PC-9 (cell line): ENCODE results near the gene PLEKHG1. TPM values are rescaled to one million over a fixed set of nuclear protein-coding genes. Genes with fewer than 3 reads are reported as not detected.

Experiments used
- BruUV-seq: library from RNA; stranded (reverse); fragments of 400-500 nt; replicated peaks from 2 replicates; lab custom pipeline; 2021; lab: Mats Ljungman, UMichigan
- CTCF ChIA-PET: fragments of 300-600 bp; sonication (Branson Sonifier 250); formaldehyde crosslinking; loops from one replicate; lab custom pipeline; 2022; ENCODE audit warnings: antibody characterized with exemption; lab: Charles Lee
- POLR2A ChIA-PET: fragments of 300-600 bp; sonication (Branson Sonifier 250); formaldehyde crosslinking; loops from one replicate; lab custom pipeline; 2022; ENCODE audit warnings: antibody characterized with exemption; ENCODE audit not compliant: unreplicated experiment; lab: Charles Lee
- DNase-seq, 2 experiments: peaks; one replicate each; pipeline versions ENCODE4 v3.0.0 to v3.0.0-alpha.2; 2015 to 2022; ENCODE audit warnings: mixed read lengths in 1 of 2
- H2AFZ ChIP-seq: fragments of 200-600 bp; sonication (generic); 2 replicates; pipeline ENCODE4 v1.8.1; 2017; ENCODE audit warnings: antibody characterized with exemption
- H3F3A ChIP-seq: fragments of 200-600 bp; sonication (generic); 2 replicates; pipeline ENCODE4 v1.8.1; 2017; ENCODE audit warnings: antibody characterized with exemption, mild to moderate bottlenecking, low read depth; ENCODE audit not compliant: insufficient read depth
- H3K27ac ChIP-seq: fragments of 200-600 bp; sonication (generic); 2 replicates; pipeline ENCODE4 v1.6.1; 2016; ENCODE audit warnings: mixed run types
- H3K27me3 ChIP-seq: fragments of 200-600 bp; sonication (generic); 2 replicates; pipeline ENCODE4 v1.6.1; 2016; ENCODE audit warnings: low read depth, mixed run types; ENCODE audit not compliant: insufficient read depth
- H3K36me3 ChIP-seq: fragments of 200-600 bp; sonication (generic); 2 replicates; pipeline ENCODE4 v1.6.1; 2016; ENCODE audit warnings: low read depth, mixed run types
- H3K4me1 ChIP-seq: fragments of 200-600 bp; sonication (generic); replicated peaks from 2 replicates; pipeline ENCODE4 v1.6.1; 2016; ENCODE audit warnings: mixed run types; ENCODE audit not compliant: insufficient read depth
- H3K4me2 ChIP-seq: fragments of 200-600 bp; sonication (generic); 2 replicates; pipeline ENCODE4 v1.6.1; 2017; ENCODE audit warnings: mixed run types
- H3K4me3 ChIP-seq: fragments of 200-600 bp; sonication (generic); 2 replicates; pipeline ENCODE4 v1.6.1; 2016; ENCODE audit warnings: mixed run types
- H3K79me2 ChIP-seq: fragments of 200-600 bp; sonication (generic); 2 replicates; pipeline ENCODE4 v1.6.1; 2017; ENCODE audit warnings: low read depth, mixed run types
- H3K9me2 ChIP-seq: fragments of 200-600 bp; sonication (generic); 2 replicates; pipeline ENCODE4 v1.8.1; 2017; ENCODE audit warnings: mild to moderate bottlenecking; ENCODE audit not compliant: insufficient read depth
- H3K9me3 ChIP-seq: fragments of 200-600 bp; sonication (generic); 2 replicates; pipeline ENCODE4 v1.8.1; 2016; ENCODE audit warnings: low read depth; ENCODE audit not compliant: insufficient read depth
- H4K20me1 ChIP-seq: fragments of 200-600 bp; sonication (generic); 2 replicates; pipeline ENCODE4 v1.8.1; 2017; ENCODE audit not compliant: insufficient read depth
- EZH2 ChIP-seq: fragments of 200-600 bp; sonication (generic); IDR thresholded peaks from 2 replicates; pipeline ENCODE4 v1.8.0; 2017; ENCODE audit warnings: antibody characterized with exemption, low read depth
- intact Hi-C: fragments of 100-400 bp; cut with micrococcal nuclease; formaldehyde crosslinking; loops from one replicate; pipeline ENCODE4 v1.10.0; 2022; ENCODE audit not compliant: unreplicated experiment
- total RNA-seq: library from RNA; stranded (reverse); gene quantifications from 2 replicates; pipeline ENCODE4 v1.2.3, GENCODE V29; 2021
- TF ChIP-seq, protein P1 (sequence below): fragments of 200-600 bp; sonication (generic); conservative IDR thresholded peaks from 2 replicates; pipeline ENCODE4 v1.6.1; 2017; ENCODE audit warnings: mixed run types, antibody characterized with exemption, mild to moderate bottlenecking, moderate library complexity

Gene PLEKHG1
- total RNA-seq, 1 experiment from 2014 or later, result 8.9 TPM

DNA sequence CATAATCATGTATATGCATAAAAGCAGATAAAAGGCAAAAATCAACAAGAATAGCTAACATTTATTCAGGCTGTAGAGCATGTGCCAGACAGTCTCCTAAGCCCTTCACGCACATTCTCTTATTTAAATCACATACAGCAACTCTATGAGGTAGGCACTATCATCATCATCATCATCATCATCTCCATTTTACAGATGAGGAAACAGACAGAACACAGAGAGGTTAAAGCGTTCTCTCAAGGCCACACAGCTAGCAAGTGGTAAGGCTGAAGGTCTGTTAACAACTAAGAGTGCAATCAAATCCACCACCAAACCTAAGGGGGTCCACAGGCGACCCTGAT is 857 bp upstream of the PLEKHG1 start:
- Histone ChIP-seq H2AFZ (no peak overlapping the region), H3K4me2 (no peak overlapping the region; the same call in 1 of the 2 replicates), H3K9me3 (no peaks in the 10 kb centered on the region), H3K79me2 (peaks cover 21% of the 10 kb centered on the region), H3K4me3 (no peak overlapping the region), H3K27ac (no peak overlapping the region), H3K4me1 (peaks cover 8% of the 10 kb centered on the region), H4K20me1 (no peaks in the 10 kb centered on the region), H3F3A (peaks cover 13% of the 10 kb centered on the region; the same call in 1 of the 2 replicates), H3K27me3 (no peaks in the 10 kb centered on the region), H3K36me3 (no peaks in the 10 kb centered on the region), H3K9me2 (no peaks in the 10 kb centered on the region)
- ChIA-PET CTCF (interaction anchor here (2.3 kb wide), 1 partner anchor 181 kb away, joined by 9 read pairs; no protein-coding TSS in a partner anchor), POLR2A (interaction anchor here (0.5 kb wide), 1 partner anchor 108 kb away, joined by 3 read pairs; no protein-coding TSS in a partner anchor)
- intact Hi-C loops, result loop anchor here (10.0 kb wide), 1 partner anchor 104 kb away; no protein-coding TSS in a partner anchor
- no peak for DNase-seq
- no TSS peak for BruUV-seq
- no peak for TF ChIP-seq EZH2
- TF ChIP-seq, protein P1, sequence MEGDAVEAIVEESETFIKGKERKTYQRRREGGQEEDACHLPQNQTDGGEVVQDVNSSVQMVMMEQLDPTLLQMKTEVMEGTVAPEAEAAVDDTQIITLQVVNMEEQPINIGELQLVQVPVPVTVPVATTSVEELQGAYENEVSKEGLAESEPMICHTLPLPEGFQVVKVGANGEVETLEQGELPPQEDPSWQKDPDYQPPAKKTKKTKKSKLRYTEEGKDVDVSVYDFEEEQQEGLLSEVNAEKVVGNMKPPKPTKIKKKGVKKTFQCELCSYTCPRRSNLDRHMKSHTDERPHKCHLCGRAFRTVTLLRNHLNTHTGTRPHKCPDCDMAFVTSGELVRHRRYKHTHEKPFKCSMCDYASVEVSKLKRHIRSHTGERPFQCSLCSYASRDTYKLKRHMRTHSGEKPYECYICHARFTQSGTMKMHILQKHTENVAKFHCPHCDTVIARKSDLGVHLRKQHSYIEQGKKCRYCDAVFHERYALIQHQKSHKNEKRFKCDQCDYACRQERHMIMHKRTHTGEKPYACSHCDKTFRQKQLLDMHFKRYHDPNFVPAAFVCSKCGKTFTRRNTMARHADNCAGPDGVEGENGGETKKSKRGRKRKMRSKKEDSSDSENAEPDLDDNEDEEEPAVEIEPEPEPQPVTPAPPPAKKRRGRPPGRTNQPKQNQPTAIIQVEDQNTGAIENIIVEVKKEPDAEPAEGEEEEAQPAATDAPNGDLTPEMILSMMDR, result no peak

DNA sequence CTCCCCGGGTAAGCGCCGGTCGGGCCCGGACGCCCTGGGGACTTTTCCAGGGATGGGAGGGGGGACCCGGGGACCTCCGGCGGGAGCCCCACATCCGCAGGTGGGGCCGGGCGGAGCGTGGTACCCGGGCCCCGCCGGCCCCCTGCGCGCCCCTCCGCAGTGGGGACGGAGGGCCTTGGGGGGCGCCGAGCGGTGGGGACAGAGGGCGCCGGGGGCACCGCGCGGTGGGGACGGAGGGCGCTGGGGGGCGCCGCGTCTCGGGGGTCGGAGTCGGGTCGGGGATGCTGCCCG is 270 bp downstream of the PLEKHG1 start:
- TF ChIP-seq, protein P1, result no peak
- TF ChIP-seq EZH2, result no peak
- Histone ChIP-seq H3F3A (peaks cover 13% of the 10 kb centered on the region; the same call in 1 of the 2 replicates), H3K4me1 (peaks cover 8% of the 10 kb centered on the region), H3K27me3 (no peaks in the 10 kb centered on the region), H2AFZ (peak overlapping the region; percentile 95; the same call in 1 of the 2 replicates), H3K4me2 (peak overlapping the region; percentile 78; the same call in 1 of the 2 replicates), H3K4me3 (peak overlapping the region; percentile 95), H3K79me2 (peaks cover 28% of the 10 kb centered on the region), H3K9me2 (no peaks in the 10 kb centered on the region), H3K27ac (no peak overlapping the region), H4K20me1 (no peaks in the 10 kb centered on the region), H3K9me3 (no peaks in the 10 kb centered on the region), H3K36me3 (no peaks in the 10 kb centered on the region)
- intact Hi-C loops, result loop anchor here (1.0 kb wide), 1 partner anchor 182 kb away; no protein-coding TSS in a partner anchor
- CTCF ChIA-PET, result interaction anchor here (2.3 kb wide), 1 partner anchor 182 kb away, joined by 9 read pairs; no protein-coding TSS in a partner anchor
- DNase-seq, result no peak
- POLR2A ChIA-PET, result no interaction called here
- BruUV-seq, result no TSS peak

DNA sequence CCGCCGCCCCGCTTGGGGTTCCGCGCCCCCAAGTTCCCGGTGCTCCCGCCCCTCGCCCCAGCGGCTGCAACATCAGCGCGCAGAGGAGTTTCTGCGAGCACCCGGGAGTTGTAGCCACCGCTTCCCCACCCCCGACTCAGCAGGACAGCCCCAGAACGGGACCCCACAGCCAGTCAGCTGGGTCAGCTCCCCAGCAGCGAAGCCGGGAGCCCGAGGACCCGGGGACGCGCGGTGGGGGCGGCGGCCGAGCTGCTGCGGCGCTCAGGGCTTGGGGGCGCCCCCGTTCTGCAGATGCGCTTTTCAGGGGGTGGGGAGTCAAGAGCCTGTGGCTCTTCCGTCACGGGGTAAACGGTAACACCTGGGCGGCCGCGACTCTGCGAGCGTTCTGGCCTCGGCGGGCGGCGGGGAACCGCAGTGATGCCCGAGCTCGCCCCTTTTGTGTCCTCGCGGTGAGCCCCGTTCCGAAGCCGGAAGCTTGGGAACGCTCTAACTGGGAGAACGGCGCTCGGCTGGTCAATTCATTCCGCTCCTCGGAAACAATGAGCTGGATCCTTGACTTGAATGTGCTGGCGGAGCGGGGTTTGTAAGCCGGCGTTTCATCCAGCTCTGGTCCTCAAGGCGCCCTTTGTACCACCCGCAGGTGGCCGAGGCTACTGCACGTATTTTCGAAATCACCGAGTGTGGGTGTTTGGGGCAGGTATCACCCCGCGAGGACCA is 774 bp downstream of the PLEKHG1 start:
- peaks cover 8% of the 10 kb centered on the region for H3K4me1 ChIP-seq
- H3K36me3 ChIP-seq, result no peaks in the 10 kb centered on the region
- H3K4me2 ChIP-seq, result peak overlapping the region; percentile 78
- intact Hi-C loops, result loop anchor here (1.0 kb wide), 1 partner anchor 182 kb away; no protein-coding TSS in a partner anchor
- H3F3A ChIP-seq, result peaks cover 13% of the 10 kb centered on the region; the same call in 1 of the 2 replicates
- H3K9me2 ChIP-seq, result no peaks in the 10 kb centered on the region
- CTCF ChIA-PET, result interaction anchor here (0.6 to 2.3 kb wide), 3 partner anchors 38 to 215 kb away, joined by 3 to 9 read pairs (median 6); no protein-coding TSS in a partner anchor
- H3K27me3 ChIP-seq, result no peaks in the 10 kb centered on the region
- POLR2A ChIA-PET, result interaction anchor here (0.6 kb wide), 1 partner anchor 125 kb away, joined by 3 read pairs; no protein-coding TSS in a partner anchor
- peak; percentile 65 to 78 for DNase-seq
- peaks cover 28% of the 10 kb centered on the region for H3K79me2 ChIP-seq
- peak overlapping the region; percentile 95 for H2AFZ ChIP-seq
- H3K27ac ChIP-seq, result peak overlapping the region; percentile 51; the same call in 1 of the 2 replicates
- no peaks in the 10 kb centered on the region for H3K9me3 ChIP-seq
- TF ChIP-seq, protein P1, result peak; percentile 69
- no peak for TF ChIP-seq EZH2
- no peaks in the 10 kb centered on the region for H4K20me1 ChIP-seq
- BruUV-seq, result no TSS peak
- H3K4me3 ChIP-seq, result peak overlapping the region; percentile 95
